A172 (cell line): Measurements from ENCODE around the gene RPLP2. TPM values are rescaled to one million over a fixed set of nuclear protein-coding genes. Genes with fewer than 3 reads are reported as not detected.

Experiments used
- DNase-seq: peaks from one replicate; pipeline ENCODE4 v3.0.0-alpha.2; 2015; ENCODE audit warnings: low spot score
- total RNA-seq: library from RNA; depleted of rRNA; stranded (reverse); fragments of >200 nt; shearing (Covaris generic); gene quantifications from 2 replicates; pipeline ENCODE4 v1.2.3, GENCODE V29; 2014

Gene RPLP2
- total RNA-seq, 1 experiment from 2014 or later = 585 TPM

- DNase-seq = peak; percentile 96
Measured at GRCh38 chr11:834371-835316, 24.9 kb downstream of the RPLP2 start.

- DNase-seq = no peak
Measured at GRCh38 chr11:836274-836673, 26.5 kb downstream of the RPLP2 start.

- no peak for DNase-seq
Measured at GRCh38 chr11:836700-837099, 26.9 kb downstream of the RPLP2 start.

GRCh38 chr11:837189-837989, 27.6 kb downstream of the RPLP2 start:
- peak; percentile 86 for DNase-seq

- no peak for DNase-seq
Measured at GRCh38 chr11:837990-838307, 28.2 kb downstream of the RPLP2 start.

- no peak for DNase-seq
Measured at GRCh38 chr11:838441-839279, 28.9 kb downstream of the RPLP2 start.

GRCh38 chr11:839280-839623, 29.5 kb downstream of the RPLP2 start:
- no peak for DNase-seq

GRCh38 chr11:839875-840617, 30.3 kb downstream of the RPLP2 start:
- no peak for DNase-seq

- no peak for DNase-seq
Measured at GRCh38 chr11:841981-842369, 32.2 kb downstream of the RPLP2 start.

- DNase-seq = peak; percentile 76
Measured at GRCh38 chr11:842370-843002, 32.7 kb downstream of the RPLP2 start, which contains the start of the genes POLR2L and TSPAN4. Gene POLR2L (minus strand): TSS chr11:842529. CDS start chr11:842508, 21 bp downstream. Gene TSPAN4 (plus strand): TSS chr11:842852. CDS start chr11:850305, 7,453 bp downstream.

GRCh38 chr11:843086-843734, 33.4 kb downstream of the RPLP2 start:
- DNase-seq = no peak

GRCh38 chr11:843818-844692, 34.3 kb downstream of the RPLP2 start:
- DNase-seq = peak; percentile 98

- DNase-seq = peak; percentile 97
Measured at GRCh38 chr11:844693-845644, 35.2 kb downstream of the RPLP2 start.

- DNase-seq = no peak
Measured at GRCh38 chr11:845872-846495, 36.2 kb downstream of the RPLP2 start.

- DNase-seq = no peak
Measured at GRCh38 chr11:846496-847098, 36.8 kb downstream of the RPLP2 start.

- DNase-seq = no peak
Measured at GRCh38 chr11:847876-848275, 38.1 kb downstream of the RPLP2 start.

GRCh38 chr11:848380-848931, 38.7 kb downstream of the RPLP2 start:
- DNase-seq = no peak
